WTC11 (cell line): ENCODE results near the gene NFXL1. TPM values are rescaled to one million over a fixed set of nuclear protein-coding genes. Genes with fewer than 3 reads are reported as not detected.

Experiments used
- ATAC-seq: fragments of 200-7000 bp; cut with Tn5 transposase; 2 replicates; pipeline ENCODE4 v1.10.0; 2021; ENCODE audit warnings: mild to moderate bottlenecking, moderate library complexity
- CTCF ChIA-PET: fragments of 300-600 bp; sonication (Branson Sonifier 250); formaldehyde crosslinking; loops from one replicate; lab custom pipeline; 2021; ENCODE audit warnings: antibody characterized with exemption; lab: Charles Lee
- POLR2A ChIA-PET: fragments of 350-600 bp; sonication (Branson Sonifier 250); formaldehyde crosslinking; loops from one replicate; lab custom pipeline; 2021; ENCODE audit warnings: antibody characterized with exemption; lab: Charles Lee
- DNase-seq: peaks from one replicate; pipeline ENCODE4 v3.0.0; 2021; ENCODE audit warnings: low spot score
- H3K27ac Mint-ChIP-seq: 2 replicates; pipeline ENCODE4 v1.8.0; 2021; ENCODE audit warnings: mixed read lengths
- H3K27me3 Mint-ChIP-seq: 2 replicates; pipeline ENCODE4 v1.8.0; 2021; ENCODE audit warnings: low read depth, mild to moderate bottlenecking, moderate library complexity, mixed read lengths
- H3K36me3 Mint-ChIP-seq: 2 replicates; pipeline ENCODE4 v1.8.0; 2021; ENCODE audit warnings: mixed read lengths
- H3K4me1 Mint-ChIP-seq: 2 replicates; pipeline ENCODE4 v1.8.0; 2022; ENCODE audit warnings: mixed read lengths
- H3K4me3 Mint-ChIP-seq: 2 replicates; pipeline ENCODE4 v1.8.0; 2021; ENCODE audit warnings: mild to moderate bottlenecking, moderate library complexity, mixed read lengths
- H3K9me3 Mint-ChIP-seq: 2 replicates; pipeline ENCODE4 v1.8.0; 2021; ENCODE audit warnings: mixed read lengths
- ATF1 ChIP-seq: sonication (generic); formaldehyde crosslinking; IDR thresholded peaks from 2 replicates; pipeline ENCODE4 v1.8.1; 2023; ENCODE audit warnings: mild to moderate bottlenecking, moderate library complexity, missing genetic modification reagents
- ELF4 ChIP-seq: sonication (generic); formaldehyde crosslinking; IDR thresholded peaks from 2 replicates; pipeline ENCODE4 v1.8.1; 2022; ENCODE audit warnings: low read depth, mild to moderate bottlenecking, moderate library complexity, missing genetic modification reagents
- EMX1 ChIP-seq: fragments of 250-450 bp; sonication (Bioruptor Pico); IDR thresholded peaks from 2 replicates; pipeline ENCODE4 v1.8.0; 2021; ENCODE audit warnings: mild to moderate bottlenecking
- FOXP1 ChIP-seq: sonication (generic); formaldehyde crosslinking; IDR thresholded peaks from 2 replicates; pipeline ENCODE4 v1.8.0; 2022; ENCODE audit warnings: missing genetic modification reagents, mild to moderate bottlenecking, moderate library complexity, borderline replicate concordance
- GABPB1 ChIP-seq: sonication (generic); formaldehyde crosslinking; IDR thresholded peaks from 2 replicates; pipeline ENCODE4 v1.8.1; 2023; ENCODE audit warnings: mild to moderate bottlenecking, missing genetic modification reagents
- NFE2L1 ChIP-seq: sonication (generic); formaldehyde crosslinking; IDR thresholded peaks from 2 replicates; pipeline ENCODE4 v1.8.1; 2023; ENCODE audit warnings: missing genetic modification reagents
- NR2C2 ChIP-seq: sonication (generic); formaldehyde crosslinking; IDR thresholded peaks from 2 replicates; pipeline ENCODE4 v1.8.0; 2022; ENCODE audit warnings: mild to moderate bottlenecking, missing genetic modification reagents
- SP1 ChIP-seq: sonication (generic); formaldehyde crosslinking; conservative IDR thresholded peaks from 2 replicates; pipeline ENCODE4 v1.8.1; 2022; ENCODE audit warnings: missing genetic modification reagents
- STAT6 ChIP-seq: sonication (generic); formaldehyde crosslinking; conservative IDR thresholded peaks from 2 replicates; pipeline ENCODE4 v1.8.1; 2023; ENCODE audit warnings: mild to moderate bottlenecking, low read depth, missing genetic modification reagents, moderate library complexity
- ZNF138 ChIP-seq: sonication (generic); formaldehyde crosslinking; conservative IDR thresholded peaks from 2 replicates; pipeline ENCODE4 v1.8.1; 2022; ENCODE audit warnings: mild to moderate bottlenecking, moderate library complexity, missing genetic modification reagents
- ZNF416 ChIP-seq: fragments of 250-450 bp; sonication (Bioruptor Pico); IDR thresholded peaks from 2 replicates; pipeline ENCODE4 v1.9.0; 2021; ENCODE audit warnings: mild to moderate bottlenecking, inconsistent platforms
- ZNF425 ChIP-seq: fragments of 250-450 bp; sonication (Bioruptor Pico); conservative IDR thresholded peaks from 2 replicates; pipeline ENCODE4 v1.9.0; 2021; ENCODE audit warnings: mild to moderate bottlenecking
- ZNF532 ChIP-seq: fragments of 250-450 bp; sonication (Bioruptor Pico); IDR thresholded peaks from 2 replicates; pipeline ENCODE4 v1.9.0; 2021; ENCODE audit warnings: mild to moderate bottlenecking, borderline replicate concordance
- total RNA-seq: library from RNA; stranded (reverse); gene quantifications from 3 replicates; pipeline ENCODE4 v1.2.3, GENCODE V29; 2021
- TF ChIP-seq, protein P1 (sequence below): sonication (generic); formaldehyde crosslinking; IDR thresholded peaks from 2 replicates; pipeline ENCODE4 v1.8.0; 2022; ENCODE audit warnings: mild to moderate bottlenecking, missing genetic modification reagents
- TF ChIP-seq, protein P2 (sequence below): sonication (generic); formaldehyde crosslinking; IDR thresholded peaks from 2 replicates; pipeline ENCODE4 v1.8.1; 2023; ENCODE audit warnings: mild to moderate bottlenecking, missing genetic modification reagents, moderate library complexity
- TF ChIP-seq, protein P3 (sequence below): sonication (generic); formaldehyde crosslinking; IDR thresholded peaks from 2 replicates; pipeline ENCODE4 v1.8.0; 2022; ENCODE audit warnings: mild to moderate bottlenecking, missing genetic modification reagents
- TF ChIP-seq, protein P4 (sequence below): sonication (generic); formaldehyde crosslinking; IDR thresholded peaks from 2 replicates; pipeline ENCODE4 v1.8.0; 2022; ENCODE audit warnings: mild to moderate bottlenecking, missing genetic modification reagents

Gene NFXL1
- total RNA-seq, 1 experiment from 2014 or later: 30.2 TPM

DNA sequence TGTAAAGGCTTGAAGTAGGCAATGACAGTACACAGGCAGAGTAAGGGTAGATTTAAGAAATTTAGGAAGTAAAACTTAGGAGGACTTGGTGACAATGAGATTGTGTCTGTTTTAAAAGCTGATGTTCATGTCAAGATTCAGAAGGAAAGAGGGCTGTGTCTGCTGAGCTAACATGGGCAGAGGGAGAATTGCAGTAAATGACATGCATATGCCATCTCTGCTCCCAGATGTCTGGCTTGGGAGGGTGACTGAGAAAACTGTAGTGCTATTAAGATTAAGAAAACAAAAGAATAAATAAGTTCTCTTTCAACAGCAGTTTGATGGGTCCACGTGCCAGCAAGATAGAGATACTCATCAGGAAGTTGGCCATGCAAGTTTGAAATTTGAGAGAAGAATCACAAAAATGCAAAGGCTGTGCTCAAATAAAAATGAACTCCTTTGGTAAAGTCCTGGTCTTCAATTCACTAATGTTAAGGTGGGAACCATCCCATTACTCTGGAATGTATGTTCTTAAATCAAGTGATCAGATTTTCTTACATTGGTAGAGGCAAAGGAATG, 7.2 kb downstream of the NFXL1 start (continued):
- TF ChIP-seq ZNF425 (CRISPR knock-in tag) (no peak), ZNF138 (CRISPR knock-in tag) (no peak), STAT6 (CRISPR knock-in tag) (no peak), ATF1 (CRISPR knock-in tag) (no peak)

DNA sequence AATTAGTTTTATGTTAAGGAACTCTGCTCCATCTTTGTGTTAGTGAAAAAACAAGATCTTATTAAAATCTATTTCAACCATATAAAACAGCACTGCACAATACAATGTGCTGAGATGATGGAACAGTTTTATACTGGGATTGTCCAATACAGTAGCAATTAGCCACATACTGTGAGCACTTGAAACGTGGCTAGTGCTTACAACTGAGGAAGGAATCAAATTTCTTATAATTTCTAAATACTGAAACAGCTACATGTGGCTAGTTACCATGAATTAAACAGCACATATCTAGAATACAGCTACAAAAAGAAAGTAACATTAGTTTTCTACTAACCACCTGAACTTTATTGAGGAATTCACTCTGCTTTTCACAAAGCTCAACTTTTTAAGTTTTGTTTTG, 14.7 kb downstream of the NFXL1 start:
- CTCF ChIA-PET: no interaction called here
- POLR2A ChIA-PET: no interaction called here
- Mint-ChIP-seq H3K27ac (no peak overlapping the region), H3K4me1 (no peaks in the 10 kb centered on the region), H3K9me3 (no peaks in the 10 kb centered on the region), H3K4me3 (no peak overlapping the region), H3K36me3 (peaks cover 63% of the 10 kb centered on the region), H3K27me3 (no peaks in the 10 kb centered on the region)
- DNase-seq (no peak), ATAC-seq (no peak)
- no peak for TF ChIP-seq NFE2L1
- TF ChIP-seq, protein P1, sequence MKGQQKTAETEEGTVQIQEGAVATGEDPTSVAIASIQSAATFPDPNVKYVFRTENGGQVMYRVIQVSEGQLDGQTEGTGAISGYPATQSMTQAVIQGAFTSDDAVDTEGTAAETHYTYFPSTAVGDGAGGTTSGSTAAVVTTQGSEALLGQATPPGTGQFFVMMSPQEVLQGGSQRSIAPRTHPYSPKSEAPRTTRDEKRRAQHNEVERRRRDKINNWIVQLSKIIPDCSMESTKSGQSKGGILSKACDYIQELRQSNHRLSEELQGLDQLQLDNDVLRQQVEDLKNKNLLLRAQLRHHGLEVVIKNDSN: no peak
- TF ChIP-seq, protein P2, sequence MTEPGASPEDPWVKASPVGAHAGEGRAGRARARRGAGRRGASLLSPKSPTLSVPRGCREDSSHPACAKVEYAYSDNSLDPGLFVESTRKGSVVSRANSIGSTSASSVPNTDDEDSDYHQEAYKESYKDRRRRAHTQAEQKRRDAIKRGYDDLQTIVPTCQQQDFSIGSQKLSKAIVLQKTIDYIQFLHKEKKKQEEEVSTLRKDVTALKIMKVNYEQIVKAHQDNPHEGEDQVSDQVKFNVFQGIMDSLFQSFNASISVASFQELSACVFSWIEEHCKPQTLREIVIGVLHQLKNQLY: no peak
- no peak for TF ChIP-seq ATF1 (CRISPR knock-in tag)
- TF ChIP-seq ZNF416 (CRISPR knock-in tag): no peak
- TF ChIP-seq FOXP1 (CRISPR knock-in tag): no peak
- no peak for TF ChIP-seq ZNF532
- no peak for TF ChIP-seq GABPB1

- Mint-ChIP-seq H3K27me3 (no peaks in the 10 kb centered on the region), H3K36me3 (peaks cover 70% of the 10 kb centered on the region)
- DNase-seq: no peak
- CTCF ChIA-PET: no interaction called here
- TF ChIP-seq, protein P3, sequence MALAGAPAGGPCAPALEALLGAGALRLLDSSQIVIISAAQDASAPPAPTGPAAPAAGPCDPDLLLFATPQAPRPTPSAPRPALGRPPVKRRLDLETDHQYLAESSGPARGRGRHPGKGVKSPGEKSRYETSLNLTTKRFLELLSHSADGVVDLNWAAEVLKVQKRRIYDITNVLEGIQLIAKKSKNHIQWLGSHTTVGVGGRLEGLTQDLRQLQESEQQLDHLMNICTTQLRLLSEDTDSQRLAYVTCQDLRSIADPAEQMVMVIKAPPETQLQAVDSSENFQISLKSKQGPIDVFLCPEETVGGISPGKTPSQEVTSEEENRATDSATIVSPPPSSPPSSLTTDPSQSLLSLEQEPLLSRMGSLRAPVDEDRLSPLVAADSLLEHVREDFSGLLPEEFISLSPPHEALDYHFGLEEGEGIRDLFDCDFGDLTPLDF (CRISPR knock-in tag): no peak
- TF ChIP-seq ELF4 (CRISPR knock-in tag): no peak
- no peak for TF ChIP-seq EMX1
- no peak for TF ChIP-seq SP1 (CRISPR knock-in tag)
- TF ChIP-seq, protein P4, sequence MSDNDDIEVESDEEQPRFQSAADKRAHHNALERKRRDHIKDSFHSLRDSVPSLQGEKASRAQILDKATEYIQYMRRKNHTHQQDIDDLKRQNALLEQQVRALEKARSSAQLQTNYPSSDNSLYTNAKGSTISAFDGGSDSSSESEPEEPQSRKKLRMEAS (CRISPR knock-in tag): no peak
- TF ChIP-seq NR2C2: no peak
- TF ChIP-seq, all 79 proteins: peak for 0
- ATAC-seq: no peak
- POLR2A ChIA-PET: no interaction called here
- Mint-ChIP-seq H3K9me3 (no peaks in the 10 kb centered on the region), H3K4me3 (no peak overlapping the region), H3K27ac (no peak overlapping the region), H3K4me1 (no peaks in the 10 kb centered on the region)
Observed at GRCh38 chr4:47891928-47892327, 22.5 kb downstream of the NFXL1 start.
